Breast epithelium (tissue), 3 donors: ENCODE results near the gene TTC39A.
"Not testable (repeated sequence)": the region's sequence is repeated elsewhere in the genome, so short reads cannot be mapped to it uniquely, and the experiment has no call there.

Experiments
- POLR2A ChIP-seq: fragments of 450-650 bp; IDR thresholded peaks from one replicate; pipeline ENCODE4 v1.6.1; 2016; ENCODE audit warnings: antibody characterized with exemption, mild to moderate bottlenecking, moderate library complexity
- POLR2AphosphoS5 ChIP-seq, 3 donors: sonication (generic); formaldehyde crosslinking; IDR thresholded peaks; one replicate each; pipeline ENCODE4 v1.6.1; 2017; ENCODE audit warnings: antibody characterized with exemption in 3 of 3
- TF ChIP-seq, protein P1 (sequence below), 3 donors: fragments of 450-650 bp; IDR thresholded peaks; one replicate each; pipeline ENCODE4 v1.5.1; 2016 to 2017; ENCODE audit warnings: antibody characterized with exemption in 3 of 3, mild to moderate bottlenecking in 3 of 3, moderate library complexity in 3 of 3

DNA sequence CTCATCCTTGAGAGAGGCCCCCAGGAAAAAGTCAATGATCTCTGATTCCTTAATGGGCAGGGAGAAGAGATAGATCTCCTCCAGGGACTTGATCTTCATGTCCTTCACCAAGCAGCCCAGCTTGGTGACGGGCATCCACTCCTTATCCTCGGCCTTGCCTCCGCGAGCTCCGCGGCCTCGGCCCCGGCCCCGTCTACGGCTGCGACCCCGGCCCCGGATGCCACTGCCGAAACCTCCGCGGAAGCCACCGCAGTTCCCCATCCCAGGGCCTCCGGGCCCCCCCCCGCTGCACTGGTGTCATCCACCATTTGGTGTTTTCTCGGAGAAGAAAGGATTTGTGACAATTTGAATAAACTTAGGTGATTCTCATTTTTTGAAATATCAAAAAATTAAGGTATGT is 79.2 kb downstream of the TTC39A start:
- TF ChIP-seq POLR2AphosphoS5 (IDR thresholded peaks at IDR 0.05); POLR2A: not testable (repeated sequence)
- TF ChIP-seq, protein P1, sequence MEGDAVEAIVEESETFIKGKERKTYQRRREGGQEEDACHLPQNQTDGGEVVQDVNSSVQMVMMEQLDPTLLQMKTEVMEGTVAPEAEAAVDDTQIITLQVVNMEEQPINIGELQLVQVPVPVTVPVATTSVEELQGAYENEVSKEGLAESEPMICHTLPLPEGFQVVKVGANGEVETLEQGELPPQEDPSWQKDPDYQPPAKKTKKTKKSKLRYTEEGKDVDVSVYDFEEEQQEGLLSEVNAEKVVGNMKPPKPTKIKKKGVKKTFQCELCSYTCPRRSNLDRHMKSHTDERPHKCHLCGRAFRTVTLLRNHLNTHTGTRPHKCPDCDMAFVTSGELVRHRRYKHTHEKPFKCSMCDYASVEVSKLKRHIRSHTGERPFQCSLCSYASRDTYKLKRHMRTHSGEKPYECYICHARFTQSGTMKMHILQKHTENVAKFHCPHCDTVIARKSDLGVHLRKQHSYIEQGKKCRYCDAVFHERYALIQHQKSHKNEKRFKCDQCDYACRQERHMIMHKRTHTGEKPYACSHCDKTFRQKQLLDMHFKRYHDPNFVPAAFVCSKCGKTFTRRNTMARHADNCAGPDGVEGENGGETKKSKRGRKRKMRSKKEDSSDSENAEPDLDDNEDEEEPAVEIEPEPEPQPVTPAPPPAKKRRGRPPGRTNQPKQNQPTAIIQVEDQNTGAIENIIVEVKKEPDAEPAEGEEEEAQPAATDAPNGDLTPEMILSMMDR (IDR thresholded peaks at IDR 0.05): not testable (repeated sequence)
